Measurements from ENCODE around the gene GMDS.

Gene GMDS

GRCh38 chr6:2228392-2228791 is 17.0 kb downstream of the GMDS start:
- Histone ChIP-seq H3K23ac (ENCODE audit: low read length) (no peak overlapping the region), H2BK5ac (ENCODE audit: low read depth, low read length, poor library complexity) (no peak overlapping the region), H3K4me3 (ENCODE audit: low read depth, low read length) (no peak overlapping the region), H4K91ac (ENCODE audit: low read depth, low read length) (no peak overlapping the region), H3K4me2 (ENCODE audit: low read length) (no peak overlapping the region), H3K9me3 (ENCODE audit: insufficient read depth, low read depth, low read length) (no peaks in the 10 kb centered on the region), H3K79me2 (ENCODE audit: control insufficient read depth, insufficient read depth, low read length, poor library complexity) (no peaks in the 10 kb centered on the region), H4K8ac (ENCODE audit: low read depth, low read length) (no peak overlapping the region), H3K4ac (ENCODE audit: low read depth, low read length) (no peak overlapping the region), H3K9ac (ENCODE audit: low read length) (no peak overlapping the region), H2BK12ac (ENCODE audit: low read length) (no peak overlapping the region), H2AFZ (ENCODE audit: insufficient read depth, low read length, poor library complexity) (no peak overlapping the region), H3K36me3 (ENCODE audit: control insufficient read depth in 1 of 2, insufficient read depth in 2 of 2, low read length in 2 of 2) (no peaks in the 10 kb centered on the region), H3K27me3 (ENCODE audit: insufficient read depth, low read length) (no peaks in the 10 kb centered on the region), H2BK120ac (ENCODE audit: insufficient read depth, low read length, poor library complexity) (no peak overlapping the region), H2AK5ac (ENCODE audit: low read length) (no peak overlapping the region), H3K79me1 (ENCODE audit: low read length) (no peaks in the 10 kb centered on the region), H3K27ac (ENCODE audit: low read depth, low read length) (no peak overlapping the region), H4K12ac (ENCODE audit: low read depth, low read length) (no peak overlapping the region), H3K4me1 (ENCODE audit: control insufficient read depth in 1 of 2, insufficient read depth in 2 of 2, low read length in 2 of 2) (peaks cover 2 to 3% of the 10 kb centered on the region in 2 experiments), H3K14ac (ENCODE audit: low read length) (no peak overlapping the region), H3K18ac (ENCODE audit: low read length) (no peak overlapping the region)
- no CpG with 5 or more reads among the region's 2 CpGs for WGBS (ENCODE audit: extremely low coverage, insufficient coverage, insufficient read length)
- DNase-seq: no peak

- H3K4ac ChIP-seq (ENCODE audit: low read depth, low read length): no peak overlapping the region
- no peak overlapping the region for H3K23ac ChIP-seq (ENCODE audit: low read length)
- no peak overlapping the region for H2AFZ ChIP-seq (ENCODE audit: insufficient read depth, low read length, poor library complexity)
- H3K4me3 ChIP-seq (ENCODE audit: low read depth, low read length): no peak overlapping the region
- H3K79me2 ChIP-seq (ENCODE audit: control insufficient read depth, insufficient read depth, low read length, poor library complexity): no peaks in the 10 kb centered on the region
- no CpG with 5 or more reads among the region's 2 CpGs for WGBS (ENCODE audit: extremely low coverage, insufficient coverage, insufficient read length)
- H3K9me3 ChIP-seq (ENCODE audit: insufficient read depth, low read depth, low read length): no peaks in the 10 kb centered on the region
- no peak overlapping the region for H3K14ac ChIP-seq (ENCODE audit: low read length)
- H4K12ac ChIP-seq (ENCODE audit: low read depth, low read length): no peak overlapping the region
- no peak overlapping the region for H2BK5ac ChIP-seq (ENCODE audit: low read depth, low read length, poor library complexity)
- H3K79me1 ChIP-seq (ENCODE audit: low read length): no peaks in the 10 kb centered on the region
- H2BK12ac ChIP-seq (ENCODE audit: low read length): no peak overlapping the region
- H3K18ac ChIP-seq (ENCODE audit: low read length): no peak overlapping the region
- no peak overlapping the region for H4K91ac ChIP-seq (ENCODE audit: low read depth, low read length)
- no peaks in the 10 kb centered on the region for H3K36me3 ChIP-seq (ENCODE audit: control insufficient read depth in 1 of 2, insufficient read depth in 2 of 2, low read length in 2 of 2)
- H2AK5ac ChIP-seq (ENCODE audit: low read length): no peak overlapping the region
- no peak overlapping the region for H2BK120ac ChIP-seq (ENCODE audit: insufficient read depth, low read length, poor library complexity)
- no peak overlapping the region for H3K27ac ChIP-seq (ENCODE audit: low read depth, low read length)
- H3K4me2 ChIP-seq (ENCODE audit: low read length): no peak overlapping the region
- DNase-seq: no peak
- H3K9ac ChIP-seq (ENCODE audit: low read length): no peak overlapping the region
- peaks cover 2 to 3% of the 10 kb centered on the region in 2 experiments for H3K4me1 ChIP-seq (ENCODE audit: control insufficient read depth in 1 of 2, insufficient read depth in 2 of 2, low read length in 2 of 2)
- no peaks in the 10 kb centered on the region for H3K27me3 ChIP-seq (ENCODE audit: insufficient read depth, low read length)
- H4K8ac ChIP-seq (ENCODE audit: low read depth, low read length): no peak overlapping the region
These were observed 18.6 kb downstream of the GMDS start for GRCh38 chr6:2226775-2227174.

GRCh38 chr6:2225422-2226392 is 19.7 kb downstream of the GMDS start:
- Histone ChIP-seq H4K8ac (ENCODE audit: low read depth, low read length) (no peak overlapping the region), H3K18ac (ENCODE audit: low read length) (no peak overlapping the region)
- WGBS (ENCODE audit: extremely low coverage, insufficient coverage, insufficient read length): no CpG with 5 or more reads among the region's 6 CpGs

GRCh38 chr6:2224847-2225382 is 20.5 kb downstream of the GMDS start:
- H3K4me3 ChIP-seq (ENCODE audit: low read depth, low read length): no peak overlapping the region
- H3K9me3 ChIP-seq (ENCODE audit: insufficient read depth, low read depth, low read length): no peaks in the 10 kb centered on the region
- no peak overlapping the region for H3K4me2 ChIP-seq (ENCODE audit: low read length)
- no peak for DNase-seq
- WGBS (ENCODE audit: extremely low coverage, insufficient coverage, insufficient read length): no CpG with 5 or more reads among the region's 11 CpGs
- peaks cover 0 to 2% of the 10 kb centered on the region in 2 experiments for H3K4me1 ChIP-seq (ENCODE audit: control insufficient read depth in 1 of 2, insufficient read depth in 2 of 2, low read length in 2 of 2)
- no peaks in the 10 kb centered on the region for H3K79me1 ChIP-seq (ENCODE audit: low read length)
- H3K27ac ChIP-seq (ENCODE audit: low read depth, low read length): no peak overlapping the region
- H3K18ac ChIP-seq (ENCODE audit: low read length): no peak overlapping the region
- H3K36me3 ChIP-seq (ENCODE audit: control insufficient read depth in 1 of 2, insufficient read depth in 2 of 2, low read length in 2 of 2): no peaks in the 10 kb centered on the region
- no peak overlapping the region for H2AK5ac ChIP-seq (ENCODE audit: low read length)
- H4K12ac ChIP-seq (ENCODE audit: low read depth, low read length): no peak overlapping the region
- no peak overlapping the region for H2BK5ac ChIP-seq (ENCODE audit: low read depth, low read length, poor library complexity)
- H3K79me2 ChIP-seq (ENCODE audit: control insufficient read depth, insufficient read depth, low read length, poor library complexity): no peaks in the 10 kb centered on the region
- H3K23ac ChIP-seq (ENCODE audit: low read length): no peak overlapping the region
- no peak overlapping the region for H4K8ac ChIP-seq (ENCODE audit: low read depth, low read length)
- H3K27me3 ChIP-seq (ENCODE audit: insufficient read depth, low read length): no peaks in the 10 kb centered on the region
- no peak overlapping the region for H3K9ac ChIP-seq (ENCODE audit: low read length)
- H3K4ac ChIP-seq (ENCODE audit: low read depth, low read length): no peak overlapping the region
- H2BK12ac ChIP-seq (ENCODE audit: low read length): no peak overlapping the region
- H2AFZ ChIP-seq (ENCODE audit: insufficient read depth, low read length, poor library complexity): no peak overlapping the region
- H2BK120ac ChIP-seq (ENCODE audit: insufficient read depth, low read length, poor library complexity): no peak overlapping the region
- no peak overlapping the region for H4K91ac ChIP-seq (ENCODE audit: low read depth, low read length)
- no peak overlapping the region for H3K14ac ChIP-seq (ENCODE audit: low read length)

More at GRCh38 chr6:2225422-2226392, 19.7 kb downstream of the GMDS start:
- Histone ChIP-seq H3K27ac (ENCODE audit: low read depth, low read length) (no peak overlapping the region), H3K27me3 (ENCODE audit: insufficient read depth, low read length) (no peaks in the 10 kb centered on the region), H2BK120ac (ENCODE audit: insufficient read depth, low read length, poor library complexity) (no peak overlapping the region), H2AK5ac (ENCODE audit: low read length) (no peak overlapping the region), H3K9ac (ENCODE audit: low read length) (no peak overlapping the region), H3K79me2 (ENCODE audit: control insufficient read depth, insufficient read depth, low read length, poor library complexity) (no peaks in the 10 kb centered on the region), H3K23ac (ENCODE audit: low read length) (no peak overlapping the region), H4K12ac (ENCODE audit: low read depth, low read length) (no peak overlapping the region), H3K14ac (ENCODE audit: low read length) (no peak overlapping the region), H3K79me1 (ENCODE audit: low read length) (no peaks in the 10 kb centered on the region), H3K4ac (ENCODE audit: low read depth, low read length) (no peak overlapping the region), H2BK5ac (ENCODE audit: low read depth, low read length, poor library complexity) (no peak overlapping the region), H3K4me1 (ENCODE audit: control insufficient read depth in 1 of 2, insufficient read depth in 2 of 2, low read length in 2 of 2) (peaks cover 0 to 3% of the 10 kb centered on the region in 2 experiments), H3K9me3 (ENCODE audit: insufficient read depth, low read depth, low read length) (no peaks in the 10 kb centered on the region), H4K91ac (ENCODE audit: low read depth, low read length) (no peak overlapping the region), H2BK12ac (ENCODE audit: low read length) (no peak overlapping the region), H2AFZ (ENCODE audit: insufficient read depth, low read length, poor library complexity) (no peak overlapping the region), H3K36me3 (ENCODE audit: control insufficient read depth in 1 of 2, insufficient read depth in 2 of 2, low read length in 2 of 2) (no peaks in the 10 kb centered on the region), H3K4me2 (ENCODE audit: low read length) (no peak overlapping the region), H3K4me3 (ENCODE audit: low read depth, low read length) (no peak overlapping the region)
- DNase-seq: peak in 1 of 2 donors; percentile 38
